MM.1S (cell line): ENCODE data around the gene TMIGD3.

Source experiments
- EZH2 ChIP-seq: fragments of 300-600 bp; sonication (generic); optimal IDR thresholded peaks from 2 replicates; pipeline ENCODE3; 2017; ENCODE audit warnings: low read depth, mild to moderate bottlenecking, antibody characterized with exemption, low read length, mixed read lengths
- TF ChIP-seq, protein P1 (sequence below): fragments of 300-600 bp; sonication (generic); IDR thresholded peaks from 2 replicates; pipeline ENCODE4 v1.5.1; 2016; ENCODE audit warnings: antibody characterized with exemption, low read length, mixed read lengths

DNA sequence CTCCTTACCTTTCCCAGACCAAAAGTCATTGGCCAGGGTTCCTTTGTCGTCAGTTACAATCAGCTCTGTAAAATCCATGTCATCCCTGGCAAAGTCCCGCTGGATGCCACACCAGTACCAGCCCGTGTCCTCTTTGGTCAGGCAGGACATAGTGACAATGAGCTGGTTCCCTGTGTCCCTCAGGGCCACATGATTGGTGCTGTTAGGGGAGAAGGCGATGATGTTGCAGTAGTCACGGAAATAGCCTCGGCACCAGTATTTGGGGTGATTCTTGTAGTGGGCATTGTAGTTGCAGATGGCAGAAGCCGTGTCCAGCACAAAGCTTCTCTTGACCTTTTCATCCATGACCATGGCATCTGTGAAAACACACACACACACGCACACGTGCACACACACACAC, 14.8 kb downstream of the TMIGD3 start:
- TF ChIP-seq, protein P1, sequence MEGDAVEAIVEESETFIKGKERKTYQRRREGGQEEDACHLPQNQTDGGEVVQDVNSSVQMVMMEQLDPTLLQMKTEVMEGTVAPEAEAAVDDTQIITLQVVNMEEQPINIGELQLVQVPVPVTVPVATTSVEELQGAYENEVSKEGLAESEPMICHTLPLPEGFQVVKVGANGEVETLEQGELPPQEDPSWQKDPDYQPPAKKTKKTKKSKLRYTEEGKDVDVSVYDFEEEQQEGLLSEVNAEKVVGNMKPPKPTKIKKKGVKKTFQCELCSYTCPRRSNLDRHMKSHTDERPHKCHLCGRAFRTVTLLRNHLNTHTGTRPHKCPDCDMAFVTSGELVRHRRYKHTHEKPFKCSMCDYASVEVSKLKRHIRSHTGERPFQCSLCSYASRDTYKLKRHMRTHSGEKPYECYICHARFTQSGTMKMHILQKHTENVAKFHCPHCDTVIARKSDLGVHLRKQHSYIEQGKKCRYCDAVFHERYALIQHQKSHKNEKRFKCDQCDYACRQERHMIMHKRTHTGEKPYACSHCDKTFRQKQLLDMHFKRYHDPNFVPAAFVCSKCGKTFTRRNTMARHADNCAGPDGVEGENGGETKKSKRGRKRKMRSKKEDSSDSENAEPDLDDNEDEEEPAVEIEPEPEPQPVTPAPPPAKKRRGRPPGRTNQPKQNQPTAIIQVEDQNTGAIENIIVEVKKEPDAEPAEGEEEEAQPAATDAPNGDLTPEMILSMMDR, result no peak
- no peak for TF ChIP-seq EZH2
